Type B pancreatic cell (in vitro differentiated cells): Measurements from ENCODE around the gene DCAF15. TPM values are rescaled to one million over a fixed set of nuclear protein-coding genes. Genes with fewer than 3 reads are reported as not detected.

Source experiments
- DNase-seq: peaks from one replicate; pipeline ENCODE4 v3.0.0; 2021; ENCODE audit warnings: mixed read lengths; ENCODE audit not compliant: unreplicated experiment; ENCODE audit errors: extremely low spot score
- H3K27ac Mint-ChIP-seq: 2 replicates; pipeline ENCODE4 v1.8.0; 2021; ENCODE audit warnings: mild to moderate bottlenecking, mixed read lengths
- H3K27me3 Mint-ChIP-seq: 2 replicates; pipeline ENCODE4 v1.8.0; 2021; ENCODE audit warnings: mixed read lengths
- H3K36me3 Mint-ChIP-seq: 2 replicates; pipeline ENCODE4 v1.8.0; 2021; ENCODE audit warnings: mixed read lengths
- H3K4me1 Mint-ChIP-seq: one replicate; pipeline ENCODE4 v1.8.0; 2021; ENCODE audit warnings: mixed read lengths; ENCODE audit not compliant: unreplicated experiment
- H3K4me3 Mint-ChIP-seq: 2 replicates; pipeline ENCODE4 v1.8.0; 2021; ENCODE audit warnings: mild to moderate bottlenecking, mixed read lengths
- H3K9me3 Mint-ChIP-seq: 2 replicates; pipeline ENCODE4 v1.8.0; 2021; ENCODE audit warnings: mixed read lengths
- CTCF ChIP-seq: fragments of 200-600 bp; sonication (generic); conservative IDR thresholded peaks from 2 replicates; pipeline ENCODE4 v1.5.0; 2021; ENCODE audit warnings: antibody characterized with exemption, mild to moderate bottlenecking
- total RNA-seq: library from RNA; stranded (reverse); gene quantifications from 2 replicates; pipeline ENCODE4 v1.2.1, GENCODE V29; 2021; ENCODE audit warnings: low replicate concordance

The DCAF15 gene
- total RNA-seq, 1 donor from 2014 or later: 50.1 TPM

- H3K4me3 Mint-ChIP-seq: no peak overlapping the region
- H3K27me3 Mint-ChIP-seq: no peaks in the 10 kb centered on the region
- H3K27ac Mint-ChIP-seq: no peak overlapping the region
- no peaks in the 10 kb centered on the region for H3K9me3 Mint-ChIP-seq
- no peak for TF ChIP-seq CTCF
- DNase-seq: no peak
- H3K4me1 Mint-ChIP-seq: no peaks in the 10 kb centered on the region
- peaks cover 16% of the 10 kb centered on the region for H3K36me3 Mint-ChIP-seq
Measured at GRCh38 chr19:13926715-13927114, 25.6 kb upstream of the DCAF15 start.

- no peak overlapping the region for H3K27ac Mint-ChIP-seq
- peaks cover 9% of the 10 kb centered on the region for H3K27me3 Mint-ChIP-seq
- no peak overlapping the region for H3K4me3 Mint-ChIP-seq
- peaks cover 8% of the 10 kb centered on the region for H3K4me1 Mint-ChIP-seq
- TF ChIP-seq CTCF: no peak
- H3K36me3 Mint-ChIP-seq: peaks cover 7% of the 10 kb centered on the region
- no peaks in the 10 kb centered on the region for H3K9me3 Mint-ChIP-seq
- DNase-seq: no peak
Measured at GRCh38 chr19:13929340-13929739, 23.0 kb upstream of the DCAF15 start.

- Mint-ChIP-seq H3K27ac (no peak overlapping the region), H3K4me3 (no peak overlapping the region), H3K4me1 (peaks cover 8% of the 10 kb centered on the region), H3K9me3 (no peaks in the 10 kb centered on the region), H3K27me3 (peaks cover 11% of the 10 kb centered on the region), H3K36me3 (peaks cover 4% of the 10 kb centered on the region)
- TF ChIP-seq CTCF: no peak
- DNase-seq: no peak
Measured at GRCh38 chr19:13929956-13930355, 22.4 kb upstream of the DCAF15 start.

GRCh38 chr19:13930402-13930801 is 21.9 kb upstream of the DCAF15 start:
- peaks cover 11% of the 10 kb centered on the region for H3K27me3 Mint-ChIP-seq
- DNase-seq: no peak
- no peaks in the 10 kb centered on the region for H3K36me3 Mint-ChIP-seq
- no peaks in the 10 kb centered on the region for H3K9me3 Mint-ChIP-seq
- no peak overlapping the region for H3K4me3 Mint-ChIP-seq
- peaks cover 8% of the 10 kb centered on the region for H3K4me1 Mint-ChIP-seq
- H3K27ac Mint-ChIP-seq: no peak overlapping the region
- no peak for TF ChIP-seq CTCF

- H3K36me3 Mint-ChIP-seq: no peaks in the 10 kb centered on the region
Measured at GRCh38 chr19:13931391-13932148, 20.7 kb upstream of the DCAF15 start.

More at GRCh38 chr19:13931391-13932148, 20.7 kb upstream of the DCAF15 start:
- Mint-ChIP-seq H3K4me3 (no peak overlapping the region), H3K9me3 (no peaks in the 10 kb centered on the region), H3K4me1 (peaks cover 8% of the 10 kb centered on the region), H3K27ac (no peak overlapping the region), H3K27me3 (peaks cover 11% of the 10 kb centered on the region)
- no peak for DNase-seq
- TF ChIP-seq CTCF: no peak
